ENCODE results near the gene KCNT2. TPM values are rescaled to one million over a fixed set of nuclear protein-coding genes. Genes with fewer than 3 reads are reported as not detected.

KCNT2 gene
- total and polyA plus RNA-seq, 2 of the 8 experiments (the other 6 are each of a cell fraction or from before 2014, with no cell fraction given): 2.3 to 10.2 TPM

- H3K14ac ChIP-seq (ENCODE audit: insufficient read length): no peak overlapping the region
- H4K8ac ChIP-seq (ENCODE audit: extremely low read depth, insufficient read depth, low read length): no peak overlapping the region
- H2AFZ ChIP-seq (ENCODE audit: low read length): no peak overlapping the region
- no peak overlapping the region for H2BK12ac ChIP-seq (ENCODE audit: low read depth, low read length)
- no peak overlapping the region for H2AK5ac ChIP-seq (ENCODE audit: low read depth, low read length)
- H2BK20ac ChIP-seq (ENCODE audit: low read length): no peak overlapping the region
- no peak overlapping the region for H3K27ac ChIP-seq (ENCODE audit: low read depth, low read length)
- H4K91ac ChIP-seq (replicated peaks; ENCODE audit: insufficient read length, low read length): no peak overlapping the region
- no peaks in the 10 kb centered on the region for H3K79me2 ChIP-seq (ENCODE audit: control insufficient read depth in 1 of 2, insufficient read depth in 2 of 2, low read length in 2 of 2)
- peaks cover 2 to 15% (median 6%) of the 10 kb centered on the region in 4 experiments; a peak in 4 of 7 replicates for H3K4me1 ChIP-seq (replicated peaks in 1 of 4; ENCODE audit: control insufficient read depth in 3 of 4, insufficient read depth in 4 of 4, low read length in 3 of 4)
- no peak overlapping the region for H3K18ac ChIP-seq (ENCODE audit: extremely low read depth, low read length)
- ChIA-PET CTCF (ENCODE audit: partially characterized antibody) (interaction anchor here (0.6 to 2.1 kb wide), 9 partner anchors 9 to 406 kb away, joined by 3 to 14 read pairs (median 4); no protein-coding TSS in a partner anchor), POLR2A (ENCODE audit: partially characterized antibody) (no interaction called here)
- H3K36me3 ChIP-seq (ENCODE audit: control insufficient read depth in 2 of 4, insufficient read depth in 4 of 4, low read length in 3 of 4): no peaks in the 10 kb centered on the region; a peak in 1 of 8 replicates
- no peaks in the 10 kb centered on the region for H3K23me2 ChIP-seq (ENCODE audit: low read depth, low read length)
- no peaks in the 10 kb centered on the region for H3K27me3 ChIP-seq (replicated peaks in 1 of 4; ENCODE audit: control insufficient read depth in 3 of 4, extremely low read depth in 1 of 4, insufficient read depth in 3 of 4, low read length in 3 of 4)
- no peak overlapping the region for H3K4me3 ChIP-seq (ENCODE audit: extremely low read depth in 1 of 4, insufficient read depth in 2 of 4, low read depth in 3 of 4, low read length in 4 of 4)
- no peak overlapping the region for H2BK15ac ChIP-seq (ENCODE audit: low read length)
- no peaks in the 10 kb centered on the region for H3K9me3 ChIP-seq (ENCODE audit: insufficient read depth in 2 of 2, low read depth in 1 of 2, low read length in 1 of 2)
- no peak overlapping the region for H3K4me2 ChIP-seq (ENCODE audit: insufficient read depth in 1 of 2, low read depth in 2 of 2, low read length in 2 of 2)
- no peak overlapping the region for H3K9ac ChIP-seq (replicated peaks in 1 of 4; ENCODE audit: extremely low read depth in 1 of 4, low read depth in 3 of 4, low read length in 3 of 4)
- no peak for DNase-seq (ENCODE audit: low read depth in 1 of 2, low spot score in 2 of 2)
- no peaks in the 10 kb centered on the region for H4K20me1 ChIP-seq (replicated peaks in 1 of 2; ENCODE audit: control insufficient read depth in 1 of 2, insufficient read depth in 2 of 2, low read length in 2 of 2)
- H3K23ac ChIP-seq (ENCODE audit: insufficient read length): no peak overlapping the region
- TF ChIP-seq, protein P1, sequence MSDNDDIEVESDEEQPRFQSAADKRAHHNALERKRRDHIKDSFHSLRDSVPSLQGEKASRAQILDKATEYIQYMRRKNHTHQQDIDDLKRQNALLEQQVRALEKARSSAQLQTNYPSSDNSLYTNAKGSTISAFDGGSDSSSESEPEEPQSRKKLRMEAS (IDR thresholded peaks at IDR 0.05): no peak
- TF ChIP-seq CBX5 (IDR thresholded peaks at IDR 0.05; ENCODE audit: low read depth, low read length) (no peak), EGR1 (IDR thresholded peaks at IDR 0.05; ENCODE audit: borderline replicate concordance, low read depth, low read length) (no peak), NANOG (IDR thresholded peaks at IDR 0.05; ENCODE audit: insufficient read depth, low read depth, low read length, poor library complexity, severe bottlenecking) (no peak), CHD1 (IDR thresholded peaks at IDR 0.05; ENCODE audit: low read depth, low read length) (no peak), SP4 (IDR thresholded peaks at IDR 0.05; ENCODE audit: low read length) (no peak), SIRT6 (IDR thresholded peaks at IDR 0.05; ENCODE audit: low read length) (no peak), CREB1 (IDR thresholded peaks at IDR 0.05) (no peak), SIX5 (IDR thresholded peaks at IDR 0.05; ENCODE audit: low read depth, low read length) (no peak), BACH1 (IDR thresholded peaks at IDR 0.05; ENCODE audit: low read length) (no peak)
- no peak overlapping the region for H2BK5ac ChIP-seq (ENCODE audit: low read depth, low read length)
- no peak for FAIRE-seq
- H3K56ac ChIP-seq (replicated peaks; ENCODE audit: insufficient read length, low read depth, low read length): no peak overlapping the region
- whole genome bisulfite sequencing, 2 experiments (ENCODE audit: extremely low coverage in 1 of 2, insufficient coverage in 1 of 2, insufficient read length in 1 of 2, insufficient replicate concordance in 2 of 2, low coverage in 1 of 2, low lambda C conversion rate in 2 of 2, missing lambda C conversion rate in 1 of 2): 73% methylated on average over 1 of the region's 1 CpG; no CpG with 5 or more reads in 1 of the 2 experiments
- no peak overlapping the region for H2BK120ac ChIP-seq (replicated peaks; ENCODE audit: low read depth, low read length)
- no peak overlapping the region for H3K4ac ChIP-seq (replicated peaks; ENCODE audit: insufficient read length, low read depth, low read length)
- no peak overlapping the region for H4K5ac ChIP-seq (ENCODE audit: insufficient read length, low read depth, low read length)
- no peaks in the 10 kb centered on the region for H3K79me1 ChIP-seq (ENCODE audit: low read depth, low read length)
These were observed 298.9 kb downstream of the KCNT2 start for GRCh38 chr1:196309386-196309785.

Measured in H1 (cell line).